ENCODE data around the gene ANXA8. TPM values are rescaled to one million over a fixed set of nuclear protein-coding genes. Genes with fewer than 3 reads are reported as not detected.

Gene ANXA8
- total and polyA plus RNA-seq, 4 donors: 0.68 to 19.7 (median 13.1) TPM

DNA sequence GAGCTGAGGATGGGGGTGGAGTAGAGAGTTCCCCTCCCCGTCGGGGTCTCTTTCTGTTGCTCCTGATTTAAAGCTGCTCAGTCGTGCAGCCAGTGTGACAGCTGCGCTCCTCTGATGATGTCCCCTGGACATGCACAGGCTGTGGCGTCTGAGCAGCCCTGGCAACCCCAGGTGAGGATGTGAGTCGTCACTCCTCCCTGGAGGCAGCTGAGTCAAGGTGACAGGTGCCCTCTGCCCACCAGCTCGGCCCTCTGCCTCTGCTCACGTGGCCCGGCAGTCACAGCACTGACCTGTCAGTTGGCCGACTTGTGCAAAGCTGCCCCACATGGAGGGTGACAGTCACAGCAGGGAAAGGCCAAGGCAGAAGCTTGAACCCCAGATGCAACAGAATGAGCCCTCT, 33.9 kb downstream of the ANXA8 start:
- Histone ChIP-seq H3K4me3 (no peak overlapping the region), H3K27me3 (ENCODE audit: control insufficient read depth in 3 of 3, insufficient read depth in 3 of 3, low read length in 2 of 3) (peaks cover 0 to 3% (median 0%) of the 10 kb centered on the region in 3 donors), H3K9ac (ENCODE audit: insufficient read depth in 1 of 2, low read length in 2 of 2) (no peak overlapping the region), H3K27ac (ENCODE audit: low read depth in 1 of 2, low read length in 1 of 2) (no peak overlapping the region), H3K4me1 (ENCODE audit: control insufficient read depth in 5 of 5, insufficient read depth in 5 of 5, low read length in 5 of 5) (peaks cover 0 to 5% (median 0%) of the 10 kb centered on the region in 5 donors), H3K9me3 (ENCODE audit: control insufficient read depth in 4 of 4, insufficient read depth in 3 of 4, low read length in 3 of 4) (peaks cover 2 to 17% (median 7%) of the 10 kb centered on the region in 4 donors), H3K36me3 (ENCODE audit: control insufficient read depth in 4 of 4, insufficient read depth in 4 of 4, low read length in 4 of 4) (no peaks in the 10 kb centered on the region)
- ATAC-seq (ENCODE audit: insufficient read depth, low FRiP score) (no peak), DNase-seq (no peak)
- WGBS, 2 donors: 78 to 81% methylated on average over 10 of the region's 10 CpGs
- TF ChIP-seq, protein P1, sequence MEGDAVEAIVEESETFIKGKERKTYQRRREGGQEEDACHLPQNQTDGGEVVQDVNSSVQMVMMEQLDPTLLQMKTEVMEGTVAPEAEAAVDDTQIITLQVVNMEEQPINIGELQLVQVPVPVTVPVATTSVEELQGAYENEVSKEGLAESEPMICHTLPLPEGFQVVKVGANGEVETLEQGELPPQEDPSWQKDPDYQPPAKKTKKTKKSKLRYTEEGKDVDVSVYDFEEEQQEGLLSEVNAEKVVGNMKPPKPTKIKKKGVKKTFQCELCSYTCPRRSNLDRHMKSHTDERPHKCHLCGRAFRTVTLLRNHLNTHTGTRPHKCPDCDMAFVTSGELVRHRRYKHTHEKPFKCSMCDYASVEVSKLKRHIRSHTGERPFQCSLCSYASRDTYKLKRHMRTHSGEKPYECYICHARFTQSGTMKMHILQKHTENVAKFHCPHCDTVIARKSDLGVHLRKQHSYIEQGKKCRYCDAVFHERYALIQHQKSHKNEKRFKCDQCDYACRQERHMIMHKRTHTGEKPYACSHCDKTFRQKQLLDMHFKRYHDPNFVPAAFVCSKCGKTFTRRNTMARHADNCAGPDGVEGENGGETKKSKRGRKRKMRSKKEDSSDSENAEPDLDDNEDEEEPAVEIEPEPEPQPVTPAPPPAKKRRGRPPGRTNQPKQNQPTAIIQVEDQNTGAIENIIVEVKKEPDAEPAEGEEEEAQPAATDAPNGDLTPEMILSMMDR (IDR thresholded peaks at IDR 0.05; ENCODE audit: control extremely low read depth, extremely low read depth): no peak

DNA sequence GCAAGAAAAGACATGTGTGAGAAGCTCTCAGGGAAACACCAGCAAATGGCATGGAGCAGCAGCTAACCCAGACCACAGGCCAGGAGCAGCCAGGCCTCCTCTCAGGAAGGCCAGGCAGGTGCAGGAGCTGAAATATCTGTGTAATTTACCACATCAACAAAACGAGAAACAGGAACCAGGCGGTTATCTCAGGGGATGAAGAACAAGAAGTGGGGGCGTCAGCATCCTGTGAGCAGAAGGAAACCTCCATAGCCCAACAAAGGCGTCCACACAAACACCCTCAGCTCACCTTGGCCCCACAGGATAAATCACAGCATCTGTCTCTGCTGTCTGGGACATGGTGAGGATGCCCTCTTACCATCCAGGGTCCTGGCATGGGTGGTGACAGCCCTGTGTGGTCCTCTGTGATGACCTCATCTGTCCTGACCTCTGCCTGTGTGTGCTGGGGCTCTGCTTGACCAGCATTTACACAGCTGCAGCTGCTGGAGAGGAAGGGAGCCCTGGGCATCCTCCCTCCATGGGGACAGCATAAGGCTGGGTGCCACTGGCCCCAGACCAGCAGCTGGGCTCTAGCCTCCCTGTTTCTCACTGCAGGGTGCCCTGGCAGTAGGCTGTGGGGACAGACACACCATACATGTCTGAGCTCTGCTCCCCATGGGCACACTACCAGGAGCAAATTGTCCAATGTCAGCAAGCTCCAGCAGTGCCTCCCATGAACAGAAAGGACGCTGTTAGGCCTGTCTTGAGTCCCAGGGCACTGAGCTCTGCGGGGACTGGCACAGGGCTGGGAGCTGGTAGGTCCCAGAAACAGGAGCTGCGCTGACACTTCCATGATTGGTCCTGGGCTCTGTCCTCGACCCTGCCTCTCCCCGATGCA, 34.6 kb downstream of the ANXA8 start:
- H3K9ac ChIP-seq (ENCODE audit: insufficient read depth in 1 of 2, low read length in 2 of 2): no peak overlapping the region
- H3K36me3 ChIP-seq (ENCODE audit: control insufficient read depth in 4 of 4, insufficient read depth in 4 of 4, low read length in 4 of 4): no peaks in the 10 kb centered on the region
- no peak overlapping the region for H3K27ac ChIP-seq (ENCODE audit: low read depth in 1 of 2, low read length in 1 of 2)
- WGBS, 2 donors: 54 to 60% methylated on average over 9 of the region's 9 CpGs
- DNase-seq: no peak
- H3K4me3 ChIP-seq: no peak overlapping the region
- TF ChIP-seq, protein P1 (IDR thresholded peaks at IDR 0.05; ENCODE audit: control extremely low read depth, extremely low read depth): no peak
- H3K9me3 ChIP-seq (ENCODE audit: control insufficient read depth in 4 of 4, insufficient read depth in 3 of 4, low read length in 3 of 4): peaks cover 2 to 18% (median 7%) of the 10 kb centered on the region in 4 donors
- peaks cover 0 to 3% (median 0%) of the 10 kb centered on the region in 3 donors for H3K27me3 ChIP-seq (ENCODE audit: control insufficient read depth in 3 of 3, insufficient read depth in 3 of 3, low read length in 2 of 3)
- H3K4me1 ChIP-seq (ENCODE audit: control insufficient read depth in 5 of 5, insufficient read depth in 5 of 5, low read length in 5 of 5): peaks cover 0 to 5% (median 0%) of the 10 kb centered on the region in 5 donors
- no peak for ATAC-seq (ENCODE audit: insufficient read depth, low FRiP score)

DNA sequence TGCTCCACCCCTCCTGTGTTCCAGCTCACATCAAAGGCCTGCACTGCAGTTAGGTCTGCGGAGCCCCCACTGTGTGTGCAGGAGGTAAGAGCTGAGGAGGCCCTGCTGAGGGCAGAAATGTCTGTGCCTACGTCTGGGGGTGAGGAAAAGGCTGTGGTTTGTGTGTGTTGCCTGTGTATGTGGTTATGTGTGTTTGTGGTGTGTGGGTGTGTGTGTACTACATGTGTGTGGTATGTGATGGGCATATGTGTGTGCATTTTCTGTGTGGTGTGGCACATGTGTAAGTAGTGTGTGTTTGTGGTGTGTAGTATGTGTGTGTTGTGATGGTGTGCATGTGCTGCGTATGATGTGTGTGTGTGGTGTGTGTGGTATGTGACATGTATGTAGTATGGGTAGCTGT, 36.2 kb downstream of the ANXA8 start:
- Histone ChIP-seq H3K4me1 (ENCODE audit: control insufficient read depth in 5 of 5, insufficient read depth in 5 of 5, low read length in 5 of 5) (no peaks in the 10 kb centered on the region), H3K27ac (ENCODE audit: low read depth in 1 of 2, low read length in 1 of 2) (no peak overlapping the region), H3K36me3 (ENCODE audit: control insufficient read depth in 4 of 4, insufficient read depth in 4 of 4, low read length in 4 of 4) (no peaks in the 10 kb centered on the region), H3K9me3 (ENCODE audit: control insufficient read depth in 4 of 4, insufficient read depth in 3 of 4, low read length in 3 of 4) (peaks cover 2 to 23% (median 7%) of the 10 kb centered on the region in 4 donors), H3K9ac (ENCODE audit: insufficient read depth in 1 of 2, low read length in 2 of 2) (no peak overlapping the region), H3K27me3 (ENCODE audit: control insufficient read depth in 3 of 3, insufficient read depth in 3 of 3, low read length in 2 of 3) (no peaks in the 10 kb centered on the region), H3K4me3 (no peak overlapping the region)
- 78 to 86% methylated on average over 3 of the region's 3 CpGs for WGBS, 2 donors
- no peak for DNase-seq
- TF ChIP-seq, protein P1 (IDR thresholded peaks at IDR 0.05; ENCODE audit: control extremely low read depth, extremely low read depth): no peak
- no peak for ATAC-seq (ENCODE audit: insufficient read depth, low FRiP score)
